HL-60 (cell line): ENCODE measurements around the gene FAM171A1.

Source experiments
- CTCF ChIP-seq: IDR thresholded peaks from one replicate; pipeline ENCODE4 v1.5.1; 2011; ENCODE audit warnings: low read length, control low read depth, inconsistent platforms; ENCODE audit not compliant: insufficient read depth
- GABPA ChIP-seq: IDR thresholded peaks from 2 replicates; pipeline ENCODE4 v1.6.1; 2012; ENCODE audit warnings: low read depth
- POLR2AphosphoS5 ChIP-seq: IDR thresholded peaks from 2 replicates; pipeline ENCODE4 v1.6.1; 2012; ENCODE audit warnings: low read depth
- REST ChIP-seq: IDR thresholded peaks from 2 replicates; pipeline ENCODE4 v1.6.1; 2012; ENCODE audit warnings: low read depth; ENCODE audit not compliant: insufficient replicate concordance
- SPI1 ChIP-seq: IDR thresholded peaks from 2 replicates; pipeline ENCODE4 v1.6.1; 2012; ENCODE audit warnings: low read depth, mild to moderate bottlenecking, borderline replicate concordance

- TF ChIP-seq CTCF (no peak), POLR2AphosphoS5 (no peak), REST (no peak), GABPA (no peak), SPI1 (no peak)
Observed at GRCh38 chr10:15278786-15279185, 92.3 kb downstream of the FAM171A1 start.
